Hepatocyte (in vitro differentiated cells): ENCODE data around the gene SMAD3. TPM values are rescaled to one million over a fixed set of nuclear protein-coding genes. Genes with fewer than 3 reads are reported as not detected.
"Not testable (repeated sequence)": the region's sequence is repeated elsewhere in the genome, so short reads cannot be mapped to it uniquely, and the experiment has no call there.

Experiments used
- DNase-seq: peaks from one replicate; pipeline ENCODE4 v3.0.0-alpha.2; 2016; ENCODE audit warnings: low spot score
- H2AFZ ChIP-seq: fragments of 200-600 bp; sonication (generic); 2 replicates; pipeline ENCODE4 v1.6.0; 2016; ENCODE audit warnings: antibody characterized with exemption, mild to moderate bottlenecking
- H3K27ac ChIP-seq: fragments of 200-600 bp; sonication (generic); 2 replicates; pipeline ENCODE4 v1.5.1; 2016; ENCODE audit warnings: mild to moderate bottlenecking
- H3K27me3 ChIP-seq: fragments of 200-600 bp; sonication (generic); 2 replicates; pipeline ENCODE4 v1.6.1; 2016
- H3K36me3 ChIP-seq: fragments of 200-600 bp; sonication (generic); replicated peaks from 2 replicates; pipeline ENCODE4 v1.5.1; 2016; ENCODE audit warnings: low read depth; ENCODE audit not compliant: insufficient read depth
- H3K4me1 ChIP-seq: fragments of 200-600 bp; sonication (generic); 2 replicates; pipeline ENCODE4 v1.5.1; 2016; ENCODE audit warnings: mild to moderate bottlenecking, moderate library complexity; ENCODE audit not compliant: insufficient read depth
- H3K4me2 ChIP-seq: fragments of 200-600 bp; sonication (generic); 2 replicates; pipeline ENCODE4 v1.6.0; 2016
- H3K4me3 ChIP-seq: fragments of 200-600 bp; sonication (generic); 2 replicates; pipeline ENCODE4 v1.5.1; 2016; ENCODE audit warnings: mild to moderate bottlenecking
- H3K79me2 ChIP-seq: fragments of 200-600 bp; sonication (generic); 2 replicates; pipeline ENCODE4 v1.6.0; 2017; ENCODE audit warnings: mild to moderate bottlenecking
- H3K9me2 ChIP-seq: fragments of 200-600 bp; sonication (generic); replicated peaks from 2 replicates; pipeline ENCODE4 v1.6.0; 2017; ENCODE audit warnings: mild to moderate bottlenecking; ENCODE audit not compliant: insufficient read depth
- H3K9me3 ChIP-seq: fragments of 200-600 bp; sonication (generic); 2 replicates; pipeline ENCODE4 v1.5.1; 2016; ENCODE audit warnings: low read depth, mild to moderate bottlenecking
- H4K20me1 ChIP-seq: fragments of 200-600 bp; sonication (generic); 2 replicates; pipeline ENCODE4 v1.6.0; 2016; ENCODE audit warnings: mild to moderate bottlenecking; ENCODE audit not compliant: insufficient read depth, poor library complexity, severe bottlenecking
- EZH2 ChIP-seq: fragments of 200-600 bp; sonication (generic); IDR thresholded peaks from 2 replicates; pipeline ENCODE4 v1.6.1; 2016; ENCODE audit warnings: antibody characterized with exemption, mild to moderate bottlenecking, borderline replicate concordance
- EZH2phosphoT487 ChIP-seq: fragments of 200-600 bp; sonication (generic); IDR thresholded peaks from one replicate; pipeline ENCODE4 v1.6.1; 2018; ENCODE audit warnings: antibody characterized with exemption, mild to moderate bottlenecking, low read depth, moderate library complexity; ENCODE audit not compliant: unreplicated experiment, severe bottlenecking
- WGBS: methylation state at CpG from one replicate; pipeline ENCODE4 v1.1.6; 2016; ENCODE audit warnings: low lambda C conversion rate; ENCODE audit errors: missing lambda C conversion rate; 5-methylcytosine and 5-hydroxymethylcytosine counted together
- polyA plus RNA-seq: library from polyadenylated mRNA; unstranded; fragments of >200 nt; fragmentation: Nextera tagmentation; extraction: Ambion mirVana; gene quantifications from 2 replicates; pipeline ENCODE4 v1.2.1, GENCODE V29; 2016
- total RNA-seq: library from RNA; depleted of rRNA; stranded (reverse); fragments of >200 nt; gene quantifications from 2 replicates; pipeline ENCODE4 v1.2.3, GENCODE V29; 2014
- TF ChIP-seq, protein P1 (sequence below): fragments of 200-600 bp; sonication (generic); IDR thresholded peaks from 2 replicates; pipeline ENCODE4 v1.5.1; 2016; ENCODE audit warnings: antibody characterized with exemption, mild to moderate bottlenecking; ENCODE audit not compliant: poor library complexity

Gene SMAD3
- total and polyA plus RNA-seq, 2 experiments from 2014 or later = 24.7 to 32.2 TPM

DNA sequence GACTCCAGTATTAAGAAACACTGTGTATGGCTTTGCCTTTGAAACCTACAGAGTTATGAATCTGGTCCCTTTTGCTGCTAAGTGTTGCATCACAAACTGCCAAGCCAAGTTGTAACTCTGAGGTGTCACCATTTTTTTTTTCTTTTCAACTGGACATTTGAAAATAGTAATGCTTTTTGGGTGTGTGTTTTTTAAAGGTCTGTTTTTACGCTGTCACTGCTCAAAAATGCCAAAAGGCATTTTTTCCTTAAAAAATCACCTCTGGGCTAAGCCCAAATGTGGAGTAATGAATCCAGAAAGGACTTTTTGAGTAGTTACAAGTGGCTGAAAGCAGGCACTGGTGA is 9.5 kb downstream of the SMAD3 start:
- Histone ChIP-seq H3K4me3 (no peak overlapping the region), H3K4me1 (peaks cover 55% of the 10 kb centered on the region), H3K9me3 (no peaks in the 10 kb centered on the region), H2AFZ (no peak overlapping the region), H3K27me3 (no peaks in the 10 kb centered on the region), H3K27ac (peak overlapping the region; percentile 45), H4K20me1 (peaks cover 75% of the 10 kb centered on the region), H3K4me2 (peak overlapping the region; percentile 20), H3K36me3 (no peaks in the 10 kb centered on the region), H3K9me2 (no peaks in the 10 kb centered on the region), H3K79me2 (peaks cover 95% of the 10 kb centered on the region)
- DNase-seq = no peak
- WGBS = 88% methylated on average over 1 of the region's 1 CpG
- TF ChIP-seq EZH2phosphoT487 (no peak), EZH2 (no peak)
- TF ChIP-seq, protein P1, sequence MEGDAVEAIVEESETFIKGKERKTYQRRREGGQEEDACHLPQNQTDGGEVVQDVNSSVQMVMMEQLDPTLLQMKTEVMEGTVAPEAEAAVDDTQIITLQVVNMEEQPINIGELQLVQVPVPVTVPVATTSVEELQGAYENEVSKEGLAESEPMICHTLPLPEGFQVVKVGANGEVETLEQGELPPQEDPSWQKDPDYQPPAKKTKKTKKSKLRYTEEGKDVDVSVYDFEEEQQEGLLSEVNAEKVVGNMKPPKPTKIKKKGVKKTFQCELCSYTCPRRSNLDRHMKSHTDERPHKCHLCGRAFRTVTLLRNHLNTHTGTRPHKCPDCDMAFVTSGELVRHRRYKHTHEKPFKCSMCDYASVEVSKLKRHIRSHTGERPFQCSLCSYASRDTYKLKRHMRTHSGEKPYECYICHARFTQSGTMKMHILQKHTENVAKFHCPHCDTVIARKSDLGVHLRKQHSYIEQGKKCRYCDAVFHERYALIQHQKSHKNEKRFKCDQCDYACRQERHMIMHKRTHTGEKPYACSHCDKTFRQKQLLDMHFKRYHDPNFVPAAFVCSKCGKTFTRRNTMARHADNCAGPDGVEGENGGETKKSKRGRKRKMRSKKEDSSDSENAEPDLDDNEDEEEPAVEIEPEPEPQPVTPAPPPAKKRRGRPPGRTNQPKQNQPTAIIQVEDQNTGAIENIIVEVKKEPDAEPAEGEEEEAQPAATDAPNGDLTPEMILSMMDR = no peak

DNA sequence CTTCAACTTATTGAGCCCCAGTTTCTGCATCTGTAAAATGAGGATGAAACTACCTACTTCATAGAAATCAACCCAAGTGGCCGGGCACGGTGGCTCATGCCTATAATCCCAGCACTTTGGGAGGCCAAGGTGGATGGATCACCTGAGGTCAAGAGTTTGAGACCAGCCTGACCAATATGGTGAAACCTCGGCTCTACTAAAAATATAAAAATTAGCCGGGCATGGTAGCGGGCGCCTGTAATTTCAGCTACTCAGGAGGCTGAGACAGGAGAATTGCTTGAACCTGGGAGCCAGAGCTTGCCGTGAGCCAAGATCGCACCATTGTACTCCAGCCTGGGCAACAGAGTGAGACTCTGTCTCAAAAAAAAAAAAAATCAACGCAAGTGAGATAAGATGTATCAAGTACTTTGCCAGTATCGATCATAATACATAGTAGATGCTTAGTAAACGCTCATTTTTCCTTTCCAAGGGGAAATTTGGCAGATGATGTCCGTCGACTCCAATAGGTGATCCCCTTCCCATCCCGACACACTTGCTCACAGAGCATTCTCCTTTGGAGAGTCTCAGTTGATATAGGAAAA is 10.2 kb downstream of the SMAD3 start:
- not testable (repeated sequence) for H3K27me3 ChIP-seq, H3K9me3 ChIP-seq, H3K4me3 ChIP-seq, H3K36me3 ChIP-seq, H2AFZ ChIP-seq, H3K4me2 ChIP-seq, DNase-seq, H3K9me2 ChIP-seq
- peaks cover 58% of the 10 kb centered on the region for H3K4me1 ChIP-seq
- H4K20me1 ChIP-seq = peaks cover 74% of the 10 kb centered on the region
- H3K79me2 ChIP-seq = peaks cover 95% of the 10 kb centered on the region
- 98% methylated on average over 14 of the region's 14 CpGs for WGBS
- peak overlapping the region; percentile 33 for H3K27ac ChIP-seq

DNA sequence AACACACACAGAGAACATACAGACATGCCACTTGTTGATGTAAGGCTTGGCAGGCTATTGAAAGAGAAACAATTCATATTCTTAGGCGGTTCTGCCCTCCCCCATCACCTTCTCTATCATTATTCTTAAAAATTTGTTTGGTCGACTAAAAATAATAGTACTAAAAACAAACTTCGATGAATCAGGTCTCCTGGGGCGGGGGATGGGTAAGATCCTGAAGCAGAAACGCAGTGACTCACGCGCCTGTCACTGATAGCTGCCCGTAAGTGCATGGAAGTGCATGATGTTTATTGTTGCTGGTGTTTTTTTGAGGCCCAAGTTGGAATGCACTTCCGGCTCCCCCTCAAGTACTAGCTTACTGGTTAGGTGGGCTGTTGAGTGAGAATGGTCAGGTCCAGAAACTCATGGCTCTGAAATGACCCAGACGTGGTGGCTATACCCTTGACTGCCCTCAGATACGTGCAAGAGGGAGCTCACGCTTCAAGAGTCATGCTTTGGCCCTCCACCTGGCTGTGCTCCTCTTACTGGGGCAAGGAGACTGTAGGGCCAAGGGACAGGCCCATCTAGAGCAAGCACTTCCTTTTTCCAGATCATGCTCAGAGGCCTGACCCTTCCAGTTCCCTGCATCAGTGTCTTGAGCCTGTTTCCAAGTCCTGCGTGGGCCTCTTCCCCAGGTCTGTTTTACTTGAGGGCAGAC is 10.9 kb downstream of the SMAD3 start:
- 72% methylated on average over 13 of the region's 13 CpGs for WGBS
- H3K9me2 ChIP-seq = no peaks in the 10 kb centered on the region
- peaks cover 63% of the 10 kb centered on the region for H3K4me1 ChIP-seq
- H2AFZ ChIP-seq = no peak overlapping the region
- H4K20me1 ChIP-seq = peaks cover 71% of the 10 kb centered on the region
- no peak overlapping the region for H3K4me2 ChIP-seq
- no peak for TF ChIP-seq EZH2phosphoT487
- no peak for TF ChIP-seq EZH2
- TF ChIP-seq, protein P1 = no peak
- DNase-seq = no peak
- H3K27me3 ChIP-seq = no peaks in the 10 kb centered on the region
- H3K79me2 ChIP-seq = peaks cover 95% of the 10 kb centered on the region
- peak overlapping the region; percentile 82 for H3K27ac ChIP-seq
- H3K36me3 ChIP-seq = no peaks in the 10 kb centered on the region
- no peaks in the 10 kb centered on the region for H3K9me3 ChIP-seq
- no peak overlapping the region for H3K4me3 ChIP-seq

DNA sequence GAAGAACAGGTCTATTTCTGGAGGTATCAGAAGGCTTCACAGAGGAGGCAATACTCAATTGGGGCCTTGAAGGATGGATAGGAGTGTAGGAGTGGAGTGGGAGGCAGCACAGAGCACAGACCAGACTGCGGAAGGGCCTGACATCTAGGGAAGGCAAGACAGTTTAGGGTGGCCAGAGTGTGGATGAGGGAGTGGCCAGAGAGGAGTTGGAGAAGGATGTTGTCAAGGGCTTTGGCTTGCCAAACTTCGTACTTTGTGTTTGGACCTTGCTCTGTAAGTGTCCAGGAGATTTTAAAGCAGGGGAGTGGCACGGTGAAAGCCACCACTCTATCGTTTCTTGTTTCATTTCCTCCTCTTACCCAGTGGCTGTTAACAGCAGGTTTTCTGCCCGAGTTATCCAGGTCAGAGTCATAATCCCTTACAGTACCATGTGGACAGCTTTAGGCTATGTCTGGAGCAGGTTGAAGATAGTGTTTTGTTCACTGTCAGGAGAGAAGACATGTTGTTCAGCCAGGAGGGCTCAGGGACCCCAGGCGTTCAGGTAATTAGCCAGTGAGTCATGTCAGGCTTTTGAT is 12.3 kb downstream of the SMAD3 start:
- Histone ChIP-seq H3K27me3 (no peaks in the 10 kb centered on the region), H3K9me2 (no peaks in the 10 kb centered on the region), H2AFZ (no peak overlapping the region), H3K9me3 (no peaks in the 10 kb centered on the region), H3K36me3 (no peaks in the 10 kb centered on the region), H3K27ac (peak overlapping the region; percentile 82), H4K20me1 (peaks cover 74% of the 10 kb centered on the region), H3K4me3 (no peak overlapping the region), H3K79me2 (peaks cover 95% of the 10 kb centered on the region), H3K4me2 (peak overlapping the region; percentile 58), H3K4me1 (peaks cover 71% of the 10 kb centered on the region)
- TF ChIP-seq EZH2 (no peak), EZH2phosphoT487 (no peak)
- TF ChIP-seq, protein P1 = no peak
- no peak for DNase-seq
- 36% methylated on average over 6 of the region's 6 CpGs for WGBS
